A549 treated with RU486 at 1 μM for 4 hours (cell line): ENCODE data around the gene FHL5. TPM values are rescaled to one million over a fixed set of nuclear protein-coding genes. Genes with fewer than 3 reads are reported as not detected.

Source experiments
- total RNA-seq: library from RNA; stranded (reverse); fragments of 200-300 nt; extraction: Qiagen RNA extraction; gene quantifications from 5 replicates; pipeline ENCODE4 v1.2.3, GENCODE V29; 2022; ENCODE audit warnings: low read depth

Gene FHL5
- total RNA-seq, result not detected in 5 replicates

GRCh38 chr6:96562886-96563285, at the start of gene FHL5:
FHL5 (plus strand) TSS chr6:96563128; CDS start chr6:96603614, 40,486 bp downstream.

GRCh38 chr6:96521644-96522464, 41.1 kb upstream of the FHL5 start, which contains the start of gene UFL1:
UFL1 (plus strand) TSS chr6:96521806; CDS start chr6:96521874, 68 bp downstream.

Other genes starting within 250 kb of the FHL5 start
- gene UFL1, start 41.3 kb upstream of the FHL5 start, total RNA-seq, result 3.9 to 10.6 TPM (median 8.3 TPM) in 5 replicates